ENCODE measurements around the gene ZNF354B. TPM values are rescaled to one million over a fixed set of nuclear protein-coding genes. Genes with fewer than 3 reads are reported as not detected.
A peak's percentile ranks its signal among the peaks of the same experiment; 100 is the strongest.

Gene ZNF354B
- total RNA-seq (2022) (17.3 and 19.2 TPM in 2 replicates), Bru-seq, nascent RNA (percentile 72 among the genes with signal in this experiment), BruChase-seq, experiment 1, labeled RNA remaining after a 6-hour chase (percentile 65 among the genes with signal in this experiment), BruChase-seq, experiment 2, labeled RNA remaining after a 2-hour chase (percentile 65 among the genes with signal in this experiment)
- long read RNA-seq, partial matches to known transcripts = 0 of 7 reads
- long read RNA-seq, other reads (novel, unspliced or antisense) = 3 of 7 reads

DNA sequence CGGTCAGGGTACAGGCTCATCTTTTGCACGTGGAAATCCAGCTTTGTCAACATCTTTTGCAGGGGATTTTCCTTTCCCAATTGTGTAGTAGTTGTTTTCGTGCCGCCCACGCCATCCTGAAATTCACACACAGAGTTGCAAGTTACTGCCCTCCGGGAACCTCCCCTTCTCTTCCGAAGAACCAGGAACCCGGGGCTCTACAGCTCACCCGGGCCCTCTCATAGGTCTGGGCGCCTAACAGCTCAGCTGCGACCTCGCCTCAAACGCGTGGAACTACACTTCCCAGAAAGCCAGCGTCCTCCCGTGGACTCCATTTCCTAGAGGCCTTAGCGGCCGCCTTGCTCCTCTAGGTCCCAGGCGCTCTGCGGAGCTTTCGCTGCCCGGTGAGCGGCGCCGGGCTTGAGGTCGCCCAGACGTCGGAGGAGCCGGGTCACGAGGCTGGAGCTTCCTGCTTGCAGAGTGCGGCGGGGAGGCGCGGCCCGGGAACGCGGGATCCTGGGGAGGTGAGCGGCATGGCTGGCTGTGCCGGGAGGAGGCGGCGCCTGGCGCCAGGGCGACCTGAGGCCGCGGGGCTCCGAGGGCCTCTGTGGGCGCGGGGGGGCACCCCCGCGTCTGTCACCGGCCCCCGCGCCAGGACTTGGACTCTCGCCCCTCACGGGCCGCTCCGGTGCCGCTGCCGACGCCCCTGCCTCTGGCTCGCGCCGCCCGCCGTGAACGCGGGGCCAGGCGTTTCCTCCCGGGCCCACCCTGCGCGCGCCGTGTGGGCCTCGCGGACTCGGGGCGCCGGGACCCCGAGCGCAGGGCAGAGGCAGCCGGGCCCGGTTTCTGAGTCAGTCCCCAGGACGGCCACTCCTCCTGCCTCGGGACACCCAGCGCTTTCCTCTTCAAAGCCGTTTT is at the start of gene ZNF354B:
Gene ZNF354B (plus strand): TSS at position 329 of the 897 bp plus-strand sequence. CDS start 1,095 bp downstream, outside the sequence.
- H3K27me3 Mint-ChIP-seq (ENCODE audit: unreplicated experiment) = no peaks in the 10 kb centered on the region
- intact Hi-C loops (cut with micrococcal nuclease; ENCODE audit: unreplicated experiment) = loop anchor here (1.0 kb wide), 1 partner anchor 130 kb away; the partner anchor contains the start of gene ZNF354A

DNA sequence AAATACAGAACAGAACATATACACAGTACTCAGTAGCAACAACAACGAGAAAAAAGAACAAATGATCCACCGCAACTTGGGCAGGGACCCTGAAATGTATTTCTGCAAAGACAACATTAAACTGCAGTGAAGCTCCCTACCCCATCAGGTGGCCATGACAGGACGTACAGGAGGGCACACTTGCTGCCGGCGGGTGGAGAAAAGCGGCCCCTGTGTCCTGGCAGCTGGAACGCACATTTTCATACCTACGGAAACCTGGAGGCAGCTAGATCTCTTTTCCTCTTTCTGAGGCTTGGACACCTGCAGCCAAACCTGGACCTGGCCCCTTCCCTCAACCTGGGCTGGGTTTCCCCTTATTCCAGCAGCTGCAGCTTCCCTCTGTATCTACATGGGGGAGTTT is 42.2 kb upstream of the ZNF354B start:
- H3K27ac Mint-ChIP-seq (ENCODE audit: unreplicated experiment) = no peak overlapping the region
- H3K36me3 Mint-ChIP-seq (ENCODE audit: insufficient read depth, unreplicated experiment) = no peaks in the 10 kb centered on the region
- H3K9me3 Mint-ChIP-seq (ENCODE audit: low read depth, unreplicated experiment) = peaks cover 30% of the 10 kb centered on the region
- DNase-seq = no peak
- H3K27me3 Mint-ChIP-seq (ENCODE audit: unreplicated experiment) = no peaks in the 10 kb centered on the region
- intact Hi-C loops (cut with micrococcal nuclease; ENCODE audit: unreplicated experiment) = no loop called here
- H3K4me3 Mint-ChIP-seq (ENCODE audit: low read depth, unreplicated experiment) = no peak overlapping the region
- BruUV-seq (replicated peaks) = no TSS peak
- TF ChIP-seq, protein P1, sequence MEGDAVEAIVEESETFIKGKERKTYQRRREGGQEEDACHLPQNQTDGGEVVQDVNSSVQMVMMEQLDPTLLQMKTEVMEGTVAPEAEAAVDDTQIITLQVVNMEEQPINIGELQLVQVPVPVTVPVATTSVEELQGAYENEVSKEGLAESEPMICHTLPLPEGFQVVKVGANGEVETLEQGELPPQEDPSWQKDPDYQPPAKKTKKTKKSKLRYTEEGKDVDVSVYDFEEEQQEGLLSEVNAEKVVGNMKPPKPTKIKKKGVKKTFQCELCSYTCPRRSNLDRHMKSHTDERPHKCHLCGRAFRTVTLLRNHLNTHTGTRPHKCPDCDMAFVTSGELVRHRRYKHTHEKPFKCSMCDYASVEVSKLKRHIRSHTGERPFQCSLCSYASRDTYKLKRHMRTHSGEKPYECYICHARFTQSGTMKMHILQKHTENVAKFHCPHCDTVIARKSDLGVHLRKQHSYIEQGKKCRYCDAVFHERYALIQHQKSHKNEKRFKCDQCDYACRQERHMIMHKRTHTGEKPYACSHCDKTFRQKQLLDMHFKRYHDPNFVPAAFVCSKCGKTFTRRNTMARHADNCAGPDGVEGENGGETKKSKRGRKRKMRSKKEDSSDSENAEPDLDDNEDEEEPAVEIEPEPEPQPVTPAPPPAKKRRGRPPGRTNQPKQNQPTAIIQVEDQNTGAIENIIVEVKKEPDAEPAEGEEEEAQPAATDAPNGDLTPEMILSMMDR (IDR thresholded peaks at IDR 0.05; ENCODE audit: unreplicated experiment) = no peak
- CTCF ChIA-PET = no interaction called here
- H3K4me1 Mint-ChIP-seq (ENCODE audit: low read depth, unreplicated experiment) = no peaks in the 10 kb centered on the region

More for the DNA sequence above, at the start of gene ZNF354B:
- H3K27ac Mint-ChIP-seq (ENCODE audit: unreplicated experiment) = peak within 1 kb of the TSS; percentile 70
- CTCF ChIA-PET = interaction anchor here (1.1 kb wide), 1 partner anchor 129 kb away, joined by 11 read pairs; the partner anchor contains the start of gene ZNF354A
- no TSS peak for BruUV-seq (replicated peaks)
- H3K4me3 Mint-ChIP-seq (ENCODE audit: low read depth, unreplicated experiment) = peak within 1 kb of the TSS; percentile 83
- TF ChIP-seq, protein P1 (IDR thresholded peaks at IDR 0.05; ENCODE audit: unreplicated experiment) = peak; percentile 13
- peaks cover 23% of the 10 kb centered on the region for H3K36me3 Mint-ChIP-seq (ENCODE audit: insufficient read depth, unreplicated experiment)
- peak; percentile 91 for DNase-seq
- H3K9me3 Mint-ChIP-seq (ENCODE audit: low read depth, unreplicated experiment) = peaks cover 5% of the 10 kb centered on the region
- H3K4me1 Mint-ChIP-seq (ENCODE audit: low read depth, unreplicated experiment) = no peaks in the 10 kb centered on the region

DNA sequence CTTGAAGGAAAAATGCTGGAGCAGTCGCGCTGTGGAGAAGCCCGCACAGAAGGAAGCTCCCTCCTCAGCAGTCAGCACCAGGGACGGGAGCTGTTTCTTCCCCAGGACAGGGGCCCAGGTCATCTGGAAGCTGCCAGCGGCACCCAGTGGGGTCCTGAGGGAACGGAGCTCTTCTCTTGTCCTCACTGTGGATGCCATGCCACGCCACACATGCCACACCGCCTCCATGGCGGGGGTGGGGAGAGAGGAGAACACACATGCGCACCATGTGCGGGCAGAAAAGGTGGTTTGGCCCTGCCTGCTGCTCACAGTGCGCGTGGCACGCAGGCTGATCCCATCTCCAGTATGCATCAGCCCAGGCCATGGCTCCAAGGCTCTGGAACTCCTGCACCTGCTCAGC is 41.7 kb upstream of the ZNF354B start:
- Mint-ChIP-seq H3K36me3 (ENCODE audit: insufficient read depth, unreplicated experiment) (no peaks in the 10 kb centered on the region), H3K4me1 (ENCODE audit: low read depth, unreplicated experiment) (no peaks in the 10 kb centered on the region), H3K4me3 (ENCODE audit: low read depth, unreplicated experiment) (no peak overlapping the region), H3K27me3 (ENCODE audit: unreplicated experiment) (no peaks in the 10 kb centered on the region), H3K9me3 (ENCODE audit: low read depth, unreplicated experiment) (peaks cover 28% of the 10 kb centered on the region), H3K27ac (ENCODE audit: unreplicated experiment) (no peak overlapping the region)
- no peak for DNase-seq
- no TSS peak for BruUV-seq (replicated peaks)
- intact Hi-C loops (cut with micrococcal nuclease; ENCODE audit: unreplicated experiment) = no loop called here
- CTCF ChIA-PET = no interaction called here
- TF ChIP-seq, protein P1 (IDR thresholded peaks at IDR 0.05; ENCODE audit: unreplicated experiment) = no peak

DNA sequence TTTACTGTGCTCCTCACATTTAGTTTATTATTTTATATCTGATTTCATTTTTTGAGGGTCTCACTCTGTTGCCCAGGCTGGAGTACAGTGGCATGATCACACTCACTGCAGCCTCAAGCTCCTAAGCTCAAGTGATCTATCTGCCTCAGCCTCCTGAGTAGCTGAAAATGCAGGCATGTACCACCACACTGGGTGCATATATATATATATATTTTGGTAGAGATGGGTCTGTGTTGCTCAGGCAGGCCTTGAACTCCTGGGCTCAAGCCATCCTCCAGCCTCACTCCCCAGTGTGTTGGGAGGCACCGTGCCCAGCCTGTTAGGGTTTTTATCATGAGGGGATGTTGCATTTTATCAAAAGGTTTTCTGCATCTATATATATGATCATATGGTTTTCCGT is 39.8 kb upstream of the ZNF354B start:
- no peaks in the 10 kb centered on the region for H3K4me1 Mint-ChIP-seq (ENCODE audit: low read depth, unreplicated experiment)
- intact Hi-C loops (cut with micrococcal nuclease; ENCODE audit: unreplicated experiment) = no loop called here
- peaks cover 15% of the 10 kb centered on the region for H3K9me3 Mint-ChIP-seq (ENCODE audit: low read depth, unreplicated experiment)
- no peak overlapping the region for H3K4me3 Mint-ChIP-seq (ENCODE audit: low read depth, unreplicated experiment)
- no peaks in the 10 kb centered on the region for H3K36me3 Mint-ChIP-seq (ENCODE audit: insufficient read depth, unreplicated experiment)
- no TSS peak for BruUV-seq (replicated peaks)
- TF ChIP-seq, protein P1 (IDR thresholded peaks at IDR 0.05; ENCODE audit: unreplicated experiment) = no peak
- DNase-seq = no peak
- no peak overlapping the region for H3K27ac Mint-ChIP-seq (ENCODE audit: unreplicated experiment)
- H3K27me3 Mint-ChIP-seq (ENCODE audit: unreplicated experiment) = no peaks in the 10 kb centered on the region
- CTCF ChIA-PET = no interaction called here
